Upper lobe of left lung (tissue), 4 donors: ENCODE data around the gene MPV17L2.

Source experiments
- POLR2A ChIP-seq, 4 donors: fragments of 450-650 bp; IDR thresholded peaks; one replicate each; pipeline ENCODE4 v1.5.1; 2016 to 2017; ENCODE audit warnings: antibody characterized with exemption in 4 of 4, mild to moderate bottlenecking in 2 of 4
- POLR2AphosphoS5 ChIP-seq, 2 donors: sonication (generic); formaldehyde crosslinking; IDR thresholded peaks; one replicate each; pipeline ENCODE4 v1.5.1; 2017; ENCODE audit warnings: antibody characterized with exemption in 2 of 2

GRCh38 chr19:18164072-18164471 is 28.9 kb upstream of the MPV17L2 start:
- TF ChIP-seq POLR2A (IDR thresholded peaks at IDR 0.05) (no peak), POLR2AphosphoS5 (IDR thresholded peaks at IDR 0.05) (no peak)
